Activated CD4-positive, alpha-beta T cell treated with anti-CD3 and anti-CD28 coated beads, Interleukin-2, amount 50 U/mL, for 48 hours (primary cell): ENCODE data around the gene AKAP13.

Experiments
- DNase-seq, 2 experiments: peaks; one replicate each; pipeline ENCODE4 v3.0.0-alpha.2; 2020

Gene AKAP13

DNA sequence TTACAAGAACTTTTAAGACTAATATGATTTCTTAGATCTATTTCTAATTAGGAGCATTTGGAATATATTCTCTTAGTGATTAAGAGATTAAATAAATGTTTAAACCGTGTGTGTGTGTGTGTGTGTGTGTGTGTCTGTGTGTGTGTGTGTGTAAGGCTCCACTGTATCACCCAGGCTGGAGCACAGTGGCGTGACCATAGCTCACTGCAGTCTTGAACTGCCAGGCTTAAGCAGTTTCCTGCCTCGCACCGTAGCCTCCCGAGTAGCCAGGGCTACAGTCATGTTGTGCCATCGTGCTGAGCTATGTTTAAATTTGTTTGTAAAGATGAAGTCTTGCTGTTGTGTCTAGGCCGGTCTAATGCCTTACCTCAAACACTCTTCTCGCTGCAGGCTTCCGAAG is 305.0 kb downstream of the AKAP13 start:
- DNase-seq: no peak

DNA sequence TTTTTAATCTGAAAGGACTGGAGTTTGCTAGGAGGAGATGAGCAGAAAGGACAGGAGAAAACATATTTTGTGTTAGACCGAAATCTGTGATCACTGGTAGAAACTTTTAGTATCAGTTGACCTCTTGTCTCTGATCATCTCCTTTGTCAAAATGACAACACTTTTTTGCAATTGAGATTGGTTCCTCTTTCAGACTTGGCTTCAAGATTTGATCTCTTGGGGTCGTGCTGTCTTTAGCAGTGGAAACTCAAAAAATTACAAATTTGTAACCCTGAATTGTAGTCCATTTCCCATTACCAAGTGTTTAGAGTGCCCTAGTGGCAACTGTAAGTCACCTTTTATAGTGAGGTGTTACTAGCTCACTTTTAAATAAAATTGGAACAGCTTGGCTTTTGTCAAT is 306.9 kb downstream of the AKAP13 start:
- no peak for DNase-seq

DNA sequence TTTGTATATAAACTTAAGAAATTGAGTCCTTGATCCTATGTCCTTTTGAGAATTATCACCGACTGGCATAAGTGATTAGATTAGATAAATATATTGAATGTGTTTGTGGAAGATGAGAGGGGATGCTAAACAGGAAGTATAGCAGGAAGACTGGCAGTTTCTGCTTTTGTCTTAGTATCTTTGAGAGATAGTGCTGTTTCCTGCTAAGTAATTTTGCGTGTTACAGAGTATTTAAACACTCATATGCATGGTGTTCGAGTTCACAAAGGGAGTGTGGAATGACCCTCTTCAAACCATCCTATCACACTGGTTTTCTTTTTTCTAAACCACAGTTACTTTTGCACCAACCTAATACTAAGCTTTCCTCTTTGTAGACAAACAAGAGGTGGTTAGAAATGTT is 308.3 kb downstream of the AKAP13 start:
- DNase-seq: no peak

DNA sequence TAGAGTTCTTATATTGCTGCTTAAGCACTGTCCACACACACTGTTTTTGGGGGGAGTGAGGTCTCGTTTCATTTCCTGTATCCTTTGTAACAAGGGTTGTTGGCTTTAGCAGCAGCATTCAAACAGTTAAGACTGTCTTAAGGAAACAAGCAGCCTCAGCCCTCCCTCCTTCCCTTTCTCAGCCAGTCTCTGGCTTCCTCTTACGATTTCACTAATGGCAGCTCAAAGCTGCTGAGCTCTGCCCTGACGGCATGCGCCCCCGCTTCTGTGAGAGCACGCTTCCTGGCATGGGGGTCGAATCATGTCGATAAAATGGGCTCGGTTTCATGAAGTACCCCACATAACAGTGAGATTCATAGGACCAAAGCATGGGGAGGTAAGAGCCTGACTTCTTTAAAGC is 309.3 kb downstream of the AKAP13 start:
- DNase-seq: peak in 1 of 2 experiments; percentile 57

DNA sequence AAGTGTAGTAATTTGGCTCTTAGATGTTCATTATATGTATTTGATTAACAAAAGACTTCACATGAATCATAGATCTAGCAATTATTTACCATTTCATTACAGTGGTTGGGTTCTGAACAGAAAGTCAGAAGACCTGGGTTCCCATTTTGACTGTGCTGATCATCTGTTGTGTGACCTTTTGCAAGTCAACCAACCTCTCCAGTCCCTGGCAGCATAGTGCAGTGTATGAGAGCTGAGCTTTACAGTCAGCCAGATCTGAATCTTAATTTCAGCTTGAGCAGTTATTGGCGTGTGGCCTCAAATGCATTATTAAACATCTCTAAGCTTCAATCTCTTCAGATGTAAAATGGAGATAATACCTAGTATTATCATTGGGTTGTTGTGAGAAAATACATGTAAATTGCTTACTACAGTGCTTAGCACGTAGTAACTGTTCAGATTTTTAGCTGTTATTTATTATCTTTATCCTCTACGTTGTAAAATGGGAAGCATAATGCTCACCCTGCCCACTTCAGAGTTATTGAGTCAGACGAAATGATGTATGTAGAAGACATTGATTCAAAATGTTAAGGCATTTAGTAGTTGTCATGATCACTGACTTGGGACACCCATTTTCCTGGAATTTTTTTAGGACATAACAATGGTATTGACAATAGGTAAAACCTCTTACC is 310.3 kb downstream of the AKAP13 start:
- peak in 1 of 2 experiments; percentile 64 for DNase-seq

DNA sequence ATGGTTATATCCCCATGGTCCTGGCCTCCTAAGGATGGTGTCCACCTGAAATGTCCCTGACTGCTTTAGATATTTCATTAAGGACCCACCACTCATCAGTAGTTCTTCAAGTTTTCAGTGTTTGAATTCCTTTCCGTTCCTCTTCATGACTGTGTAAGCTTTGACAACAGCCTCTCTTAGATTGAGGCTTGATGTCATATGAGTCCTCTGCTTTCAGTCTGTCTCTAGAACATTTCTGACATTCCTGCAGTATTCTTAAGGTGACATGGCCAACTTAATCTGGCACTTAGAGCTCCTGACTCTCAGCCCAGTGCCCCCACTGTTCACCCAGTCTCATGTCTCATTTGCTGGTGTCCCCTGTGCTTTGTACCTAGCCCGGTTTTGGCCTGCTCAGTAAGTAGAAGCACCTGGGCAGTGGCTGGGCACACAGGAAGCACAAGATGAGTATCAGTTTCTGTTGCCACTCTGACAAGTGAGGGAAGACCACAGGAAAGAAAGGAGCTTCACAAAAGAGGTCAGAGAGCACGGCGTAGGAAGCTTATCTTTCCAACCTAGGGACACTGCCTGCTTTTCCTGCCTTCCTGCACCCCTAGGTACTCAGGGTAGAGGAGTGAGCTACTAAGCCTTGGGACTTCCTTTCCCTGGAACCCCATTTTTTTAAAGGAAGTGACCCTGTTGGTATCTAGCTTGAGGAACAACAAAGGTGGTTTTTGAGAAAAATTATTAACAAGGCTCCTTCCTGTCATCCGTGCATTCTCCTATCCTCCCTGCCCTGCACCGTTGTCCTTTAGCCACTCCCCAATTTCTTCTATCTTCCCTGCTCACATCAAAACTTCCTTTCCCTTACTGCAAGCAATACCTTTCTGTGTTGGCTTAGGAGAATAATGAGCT is 311.2 kb downstream of the AKAP13 start:
- peak in 1 of 2 experiments; percentile 55 for DNase-seq

DNA sequence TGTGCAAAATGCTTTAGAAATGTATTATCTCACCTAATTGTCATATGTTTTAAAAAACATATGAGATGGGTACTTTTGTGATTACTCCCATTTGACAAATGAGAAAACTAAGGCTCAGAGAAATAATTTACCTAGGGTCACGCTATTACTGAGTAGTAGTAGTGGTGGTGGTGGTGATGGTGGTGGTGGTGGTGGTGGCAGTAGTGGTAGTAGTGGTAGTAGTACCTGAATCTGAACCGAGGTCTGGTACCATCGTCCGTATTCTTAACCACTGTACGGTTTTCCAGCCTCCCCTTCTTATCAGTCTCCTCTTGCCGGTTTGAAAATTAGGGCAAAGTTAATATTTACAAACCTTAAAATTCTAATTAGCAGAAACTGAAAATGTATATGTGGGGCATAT is 311.9 kb downstream of the AKAP13 start:
- DNase-seq: no peak

DNA sequence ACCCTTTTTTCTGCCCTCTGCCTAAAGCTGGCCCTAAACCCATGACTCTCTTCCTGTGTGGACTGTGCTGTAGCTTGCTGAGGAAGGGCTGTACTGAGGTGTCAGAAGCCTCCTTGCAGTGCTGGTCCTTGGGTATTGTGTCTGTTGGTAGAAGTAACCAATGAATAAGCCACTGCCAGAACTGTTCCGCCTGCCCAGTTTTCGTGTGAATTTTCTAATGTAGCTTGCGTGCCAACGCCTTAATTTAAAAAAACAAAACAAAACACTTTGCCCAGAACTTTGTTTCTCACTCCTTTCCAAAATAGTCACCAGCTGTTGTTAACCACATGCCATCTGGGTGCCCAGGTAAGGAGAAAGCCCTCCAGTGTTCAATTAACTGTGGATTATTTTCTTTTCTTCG is 312.5 kb downstream of the AKAP13 start:
- no peak for DNase-seq

DNA sequence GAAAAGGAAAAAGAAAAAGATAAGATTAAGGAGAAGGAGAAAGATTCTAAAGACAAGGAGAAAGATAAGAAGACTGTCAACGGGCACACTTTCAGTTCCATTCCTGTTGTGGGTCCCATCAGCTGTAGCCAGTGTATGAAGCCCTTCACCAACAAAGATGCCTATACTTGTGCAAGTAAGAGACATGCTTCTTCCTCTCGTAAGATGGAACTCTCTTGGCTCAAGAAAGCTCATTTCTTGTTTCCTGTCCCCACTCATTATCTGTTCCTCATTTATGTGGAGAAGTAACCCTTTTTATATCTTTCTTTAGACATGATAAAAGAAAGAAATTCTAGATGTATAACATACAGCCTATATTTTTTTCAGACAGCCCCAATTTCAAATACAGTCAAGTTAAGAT is 312.9 kb downstream of the AKAP13 start:
- DNase-seq: no peak

DNA sequence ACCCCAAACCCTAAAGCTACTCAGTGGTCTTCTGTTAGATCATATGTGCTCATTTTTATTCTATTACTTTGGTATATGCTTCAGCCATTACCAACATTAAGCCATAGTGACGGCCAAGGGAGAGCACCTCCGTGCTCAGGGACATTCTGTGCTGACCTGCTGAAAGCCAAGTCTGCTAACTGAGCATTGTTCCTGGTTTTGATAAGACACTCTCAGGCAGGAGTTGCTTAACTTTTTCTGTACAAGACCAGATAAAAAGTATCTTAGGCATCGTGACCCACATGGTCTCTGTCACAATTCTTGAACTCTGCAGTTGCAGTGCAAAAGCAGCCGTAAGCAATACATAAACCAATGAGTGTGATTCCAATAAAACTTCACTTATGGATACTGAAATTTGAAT is 313.7 kb downstream of the AKAP13 start:
- DNase-seq: no peak

DNA sequence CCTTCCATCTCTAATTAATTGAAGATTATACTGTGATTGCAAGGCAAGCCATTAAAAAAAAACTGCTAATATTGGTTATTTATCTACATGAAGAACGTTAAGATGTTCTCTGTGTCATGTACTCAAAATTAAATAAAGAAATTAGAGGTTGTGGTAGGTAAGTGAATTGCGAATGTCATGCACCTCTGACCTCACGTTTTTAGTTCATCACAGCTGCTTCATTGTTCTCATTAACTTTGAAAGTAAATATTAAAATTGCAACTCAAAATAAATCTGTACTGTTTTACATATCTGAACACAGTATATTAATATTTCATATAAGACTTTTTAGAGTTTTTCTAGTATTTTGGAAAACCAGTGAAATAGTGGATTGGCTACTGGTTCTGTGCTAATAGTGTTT is 320.4 kb downstream of the AKAP13 start:
- no peak for DNase-seq

DNA sequence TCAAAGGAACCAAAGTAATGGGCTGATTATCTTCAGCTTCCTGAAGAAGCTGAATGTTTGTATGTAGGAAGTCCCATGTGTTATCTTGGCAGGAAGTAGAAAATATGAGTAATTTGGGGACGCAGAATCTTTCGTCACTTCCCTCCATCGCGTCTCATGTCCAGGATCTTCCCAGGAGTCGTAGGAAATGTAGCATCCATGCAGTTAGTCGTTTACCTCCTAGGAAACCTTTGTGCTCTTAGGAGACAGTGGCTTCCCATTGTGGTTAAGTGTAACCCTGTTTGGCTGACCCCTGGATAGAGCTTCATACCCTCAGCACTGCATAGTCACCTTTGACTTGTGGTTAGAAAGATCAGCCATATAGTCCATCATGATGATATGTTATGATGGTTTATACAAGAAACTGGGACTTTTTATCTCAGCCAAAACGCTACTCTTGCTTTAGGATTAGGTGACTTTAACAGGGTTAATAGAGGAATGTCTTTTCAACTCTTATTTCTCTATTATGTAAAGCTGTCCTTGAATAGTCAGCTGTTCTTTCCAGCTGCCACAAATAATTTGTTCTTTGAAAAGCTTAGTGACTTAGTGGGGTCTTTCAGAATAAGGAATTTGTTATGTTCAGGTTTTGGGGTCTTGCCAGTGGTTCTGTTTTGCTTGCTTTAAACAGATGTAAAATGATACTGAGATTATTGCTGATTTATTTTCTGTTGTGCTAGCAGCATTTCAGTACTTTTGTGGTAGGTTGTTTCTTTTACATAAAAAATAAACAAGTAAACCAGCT is 322.1 kb downstream of the AKAP13 start:
- DNase-seq: peak in 1 of 2 experiments; percentile 41

DNA sequence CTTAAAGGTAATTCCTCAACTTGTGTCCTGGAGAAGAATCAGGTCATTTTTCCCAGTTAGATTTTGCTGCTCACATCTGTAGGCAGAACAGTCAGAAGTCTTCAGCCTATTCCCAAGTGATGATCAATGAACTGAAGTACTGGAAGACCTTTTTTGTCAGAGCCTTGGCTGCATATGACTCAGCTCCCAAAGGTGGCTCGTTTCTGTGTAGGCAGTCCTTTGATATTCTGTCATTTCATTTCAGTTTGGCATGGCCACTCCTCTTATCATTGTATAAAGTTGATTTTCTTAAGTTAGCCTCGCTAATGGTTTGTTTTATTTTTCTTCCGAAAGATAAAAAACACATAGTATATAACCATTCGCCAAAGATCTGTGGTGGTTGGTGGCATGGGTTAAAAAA is 323.7 kb downstream of the AKAP13 start:
- DNase-seq: no peak

DNA sequence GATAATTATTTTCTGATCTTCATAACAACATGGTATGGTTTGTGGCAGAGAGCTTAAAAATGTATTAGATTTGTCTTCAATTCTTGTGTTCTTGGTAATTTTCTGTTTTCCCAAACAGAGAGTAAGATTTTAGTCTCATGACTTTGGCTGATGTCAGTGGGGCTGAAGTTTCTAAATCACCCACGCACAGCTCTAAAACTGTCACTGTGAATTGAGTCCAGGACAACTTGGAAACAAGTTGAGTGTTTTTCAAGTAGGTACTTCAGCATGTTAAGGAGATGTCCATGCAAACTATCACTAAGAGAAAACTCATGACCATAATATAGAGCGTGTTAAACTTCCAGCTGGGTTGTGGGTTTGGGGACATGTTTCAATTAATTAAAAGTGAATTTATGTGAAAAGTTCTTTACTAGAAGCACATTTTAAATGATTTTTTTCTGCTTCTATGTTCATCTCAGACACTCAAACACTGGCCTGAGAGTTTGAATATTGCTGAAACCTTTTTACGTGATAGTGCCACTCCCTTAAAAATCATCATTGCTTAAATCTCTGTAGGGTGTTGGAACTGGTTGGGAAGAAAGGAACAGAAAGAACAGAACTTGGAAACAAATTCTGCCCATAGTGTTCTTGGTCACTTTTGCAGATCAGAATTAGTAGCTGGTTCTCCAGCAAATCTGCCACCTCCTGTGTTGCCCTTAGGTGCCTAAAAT is 324.5 kb downstream of the AKAP13 start:
- no peak for DNase-seq

DNA sequence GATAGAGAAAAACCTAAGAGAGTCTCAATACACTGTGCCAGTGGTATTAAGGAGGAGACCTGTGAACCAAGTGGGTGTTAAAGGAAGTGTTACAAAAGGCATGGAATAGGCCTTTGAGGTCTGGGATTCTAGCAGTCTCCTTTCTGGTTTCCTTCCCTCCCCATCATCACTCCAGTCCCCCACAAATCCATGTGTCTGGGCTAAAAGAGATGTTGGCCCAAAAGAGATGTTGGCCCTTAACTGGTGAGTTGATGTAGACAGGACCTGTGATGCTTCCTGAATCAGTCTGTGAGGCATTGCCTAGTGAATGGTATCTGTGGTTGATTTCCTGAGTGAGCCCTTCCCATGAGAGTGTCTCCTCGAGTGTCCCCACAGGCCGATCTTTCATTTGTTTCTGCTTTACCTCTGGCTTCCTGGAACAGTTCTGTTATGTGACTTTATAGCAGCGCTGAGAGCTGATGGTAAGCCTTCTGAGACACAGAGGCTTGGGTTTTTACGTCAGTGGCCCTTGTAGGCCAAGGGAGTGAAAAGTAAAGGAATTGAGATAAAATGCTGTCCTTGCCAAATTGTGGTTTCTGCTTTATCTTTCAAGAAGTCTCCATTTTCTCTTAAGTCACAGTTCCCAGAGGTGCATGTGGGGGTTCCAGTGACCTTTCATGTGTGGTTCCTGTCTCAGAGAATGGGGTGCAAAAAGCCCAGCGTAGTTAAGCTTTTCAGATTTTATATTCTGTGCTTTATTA is 326.5 kb downstream of the AKAP13 start:
- DNase-seq: peak in 1 of 2 experiments; percentile 62

DNA sequence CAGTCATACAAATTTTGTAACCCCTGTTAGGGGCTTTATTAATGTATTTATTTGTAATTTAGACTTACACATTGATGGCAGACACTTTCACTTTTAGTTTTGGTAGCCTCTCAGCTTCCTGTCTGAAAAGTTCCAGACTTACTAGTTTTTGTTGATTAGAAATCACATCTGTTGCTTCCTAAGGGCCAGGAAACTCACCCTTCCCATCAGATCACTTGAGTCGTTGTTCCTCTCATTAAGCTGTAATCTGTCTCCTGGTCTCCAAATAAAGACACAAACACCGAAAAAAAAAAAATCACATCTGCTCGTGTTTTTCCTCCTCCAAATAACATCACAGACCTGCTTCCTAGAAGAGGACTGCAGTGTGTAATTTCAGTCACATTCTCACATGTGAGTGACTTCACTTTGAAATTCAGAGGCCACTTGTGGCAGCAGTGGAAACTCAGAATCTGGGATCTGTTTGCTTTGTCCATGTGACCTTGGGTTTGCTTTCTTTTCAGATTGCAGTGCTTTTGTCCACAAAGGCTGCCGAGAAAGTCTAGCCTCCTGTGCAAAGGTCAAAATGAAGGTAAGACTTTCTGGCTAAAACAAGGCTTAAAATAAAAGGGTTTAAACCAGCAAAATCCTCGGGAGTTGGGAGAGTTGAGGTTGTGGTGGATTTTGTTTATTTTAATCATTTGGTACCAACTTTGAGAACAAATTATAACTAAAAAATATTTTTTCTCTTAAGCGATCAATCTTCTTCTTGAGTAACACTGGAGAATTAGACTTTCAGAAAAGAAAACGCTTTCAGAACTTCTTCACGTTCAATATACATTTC is 327.3 kb downstream of the AKAP13 start:
- DNase-seq: no peak

DNA sequence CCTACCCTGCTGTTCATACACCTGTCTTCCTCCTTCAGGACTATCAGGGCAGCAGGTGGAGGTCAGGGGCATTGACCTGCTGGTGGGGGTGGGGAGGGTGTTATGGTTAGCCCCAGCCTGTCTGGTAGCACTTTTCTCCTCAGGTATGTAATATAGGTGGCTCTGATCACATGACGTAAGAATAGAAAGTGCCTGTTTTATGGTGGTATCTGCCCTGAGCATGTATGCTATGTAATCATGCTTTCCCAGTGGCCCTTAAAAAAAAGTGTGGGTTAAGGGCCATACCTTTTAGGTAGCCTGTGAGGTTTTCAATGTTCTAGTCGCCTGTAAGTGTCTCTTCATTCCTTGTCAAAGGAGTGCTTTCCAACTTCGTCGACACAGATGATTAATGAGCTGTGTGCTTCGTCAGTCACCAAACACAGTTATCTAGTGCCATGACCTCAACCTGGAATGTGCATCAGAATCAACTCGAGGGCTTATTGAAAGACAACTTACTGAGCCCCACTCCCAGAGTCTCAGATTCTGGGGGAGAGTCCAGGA is 328.1 kb downstream of the AKAP13 start:
- no peak for DNase-seq

DNA sequence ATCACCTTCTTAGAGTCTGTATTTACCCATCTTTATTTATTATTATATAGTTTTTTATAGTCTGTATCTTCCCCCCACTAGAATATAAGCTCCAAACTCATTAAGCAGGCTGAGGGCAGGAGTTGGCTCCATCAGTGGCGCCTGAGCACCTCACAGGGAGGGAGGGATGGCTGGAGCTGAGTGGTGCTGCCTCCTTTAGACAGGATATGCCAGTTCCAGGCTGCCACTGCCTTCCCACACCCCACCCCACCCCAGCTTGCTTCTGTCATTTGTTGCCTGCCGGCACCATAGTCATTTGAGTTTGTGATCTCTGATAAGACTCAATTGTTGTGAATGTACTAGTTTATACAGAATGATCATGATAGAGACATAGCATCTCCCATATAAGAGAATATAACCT is 328.8 kb downstream of the AKAP13 start:
- peak in 1 of 2 experiments; percentile 45 for DNase-seq

DNA sequence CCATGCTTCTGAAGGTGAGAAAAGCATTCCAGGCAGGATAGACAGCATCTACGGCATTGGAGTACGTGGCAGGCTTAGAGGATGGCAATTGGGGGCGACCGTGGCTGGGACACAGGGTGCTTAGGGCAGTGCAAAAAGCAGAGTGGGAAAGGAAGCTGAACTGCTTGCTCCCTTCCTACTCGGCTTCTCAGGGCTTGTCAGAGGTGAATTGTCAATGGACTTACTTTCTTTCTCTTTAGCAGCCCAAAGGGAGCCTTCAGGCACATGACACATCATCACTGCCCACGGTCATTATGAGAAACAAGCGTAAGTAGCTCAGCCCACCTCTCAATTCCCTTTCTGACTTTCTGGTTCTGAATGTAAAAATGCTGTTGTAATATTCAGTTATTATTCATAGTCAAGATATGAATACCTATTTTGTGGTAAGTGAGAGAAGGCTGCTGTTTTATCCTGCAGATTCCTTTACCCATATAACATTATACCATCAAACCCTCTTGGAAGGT is 330.0 kb downstream of the AKAP13 start:
- peak in 1 of 2 experiments; percentile 53 for DNase-seq

DNA sequence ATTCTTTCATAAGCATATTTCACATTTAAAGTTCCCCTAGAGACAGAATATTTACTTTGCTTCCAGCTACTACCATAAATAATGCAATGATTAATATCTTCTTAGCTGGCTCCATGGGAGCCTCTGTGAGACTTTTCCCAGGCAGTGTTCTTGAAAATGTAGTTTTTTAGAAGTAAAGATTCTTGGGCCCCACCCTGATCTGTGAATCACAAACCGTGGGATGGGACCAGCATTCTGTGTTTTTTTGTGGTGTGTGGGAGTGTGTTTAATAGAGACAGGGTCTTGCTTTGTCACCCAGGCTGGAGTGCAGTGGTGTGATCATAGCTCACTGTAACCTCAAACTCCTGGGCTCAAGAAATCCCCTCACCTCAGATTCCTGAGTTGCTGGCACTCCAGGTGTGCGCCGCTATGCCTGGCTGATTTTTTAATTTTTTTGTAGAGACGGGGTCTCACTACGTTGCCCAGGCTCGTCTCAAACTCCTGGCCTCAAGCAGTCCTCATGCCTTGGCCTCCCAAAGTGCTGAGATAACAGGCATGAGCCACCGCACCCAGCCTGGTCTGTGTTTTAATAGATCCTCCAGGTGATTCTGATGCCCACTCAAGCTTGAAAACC is 331.3 kb downstream of the AKAP13 start:
- DNase-seq: no peak
